ENCODE data around the gene KIF21B.
A peak's percentile ranks its signal among the peaks of the same experiment; 100 is the strongest.

KIF21B gene

GRCh38 chr1:200974711-200975110 is 48.8 kb downstream of the KIF21B start:
- no peak for FAIRE-seq
- TF ChIP-seq POLR2AphosphoS5 (IDR thresholded peaks at IDR 0.05; ENCODE audit: low read depth, low read length) (no peak), POLR2A (IDR thresholded peaks at IDR 0.05; ENCODE audit: low read depth, low read length) (no peak), TAF1 (IDR thresholded peaks at IDR 0.05; ENCODE audit: borderline replicate concordance, low read depth, low read length) (no peak)
- no peak for DNase-seq (ENCODE audit: insufficient read length)

GRCh38 chr1:200973937-200974657 is 49.4 kb downstream of the KIF21B start:
- no peak for FAIRE-seq

GRCh38 chr1:200972985-200973742 is 50.4 kb downstream of the KIF21B start:
- DNase-seq (ENCODE audit: insufficient read length) (no peak), FAIRE-seq (no peak)
- no peak for TF ChIP-seq TAF1 (IDR thresholded peaks at IDR 0.05; ENCODE audit: borderline replicate concordance, low read depth, low read length)
- TF ChIP-seq POLR2AphosphoS5 (IDR thresholded peaks at IDR 0.05; ENCODE audit: low read depth, low read length), result no peak
- TF ChIP-seq POLR2A (IDR thresholded peaks at IDR 0.05; ENCODE audit: low read depth, low read length), result no peak

More at GRCh38 chr1:200973937-200974657, 49.4 kb downstream of the KIF21B start:
- DNase-seq (ENCODE audit: insufficient read length), result no peak
- TF ChIP-seq TAF1 (IDR thresholded peaks at IDR 0.05; ENCODE audit: borderline replicate concordance, low read depth, low read length) (no peak), POLR2AphosphoS5 (IDR thresholded peaks at IDR 0.05; ENCODE audit: low read depth, low read length) (no peak), POLR2A (IDR thresholded peaks at IDR 0.05; ENCODE audit: low read depth, low read length) (no peak)

GRCh38 chr1:200971955-200972711 is 51.4 kb downstream of the KIF21B start:
- DNase-seq (ENCODE audit: insufficient read length), result peak; percentile 72
- peak; percentile 92 for FAIRE-seq
- no peak for TF ChIP-seq POLR2AphosphoS5 (IDR thresholded peaks at IDR 0.05; ENCODE audit: low read depth, low read length)
- TF ChIP-seq TAF1 (IDR thresholded peaks at IDR 0.05; ENCODE audit: borderline replicate concordance, low read depth, low read length), result no peak
- no peak for TF ChIP-seq POLR2A (IDR thresholded peaks at IDR 0.05; ENCODE audit: low read depth, low read length)

- no peak for TF ChIP-seq TAF1 (IDR thresholded peaks at IDR 0.05; ENCODE audit: borderline replicate concordance, low read depth, low read length)
- no peak for TF ChIP-seq POLR2AphosphoS5 (IDR thresholded peaks at IDR 0.05; ENCODE audit: low read depth, low read length)
- TF ChIP-seq POLR2A (IDR thresholded peaks at IDR 0.05; ENCODE audit: low read depth, low read length), result no peak
- no peak for FAIRE-seq
- no peak for DNase-seq (ENCODE audit: insufficient read length)
Measured at GRCh38 chr1:200971428-200971903, 52.0 kb downstream of the KIF21B start.

- no peak for FAIRE-seq
- no peak for TF ChIP-seq TAF1 (IDR thresholded peaks at IDR 0.05; ENCODE audit: borderline replicate concordance, low read depth, low read length)
- no peak for TF ChIP-seq POLR2AphosphoS5 (IDR thresholded peaks at IDR 0.05; ENCODE audit: low read depth, low read length)
- no peak for TF ChIP-seq POLR2A (IDR thresholded peaks at IDR 0.05; ENCODE audit: low read depth, low read length)
- DNase-seq (ENCODE audit: insufficient read length), result no peak
Measured at GRCh38 chr1:200970771-200971427, 52.6 kb downstream of the KIF21B start.

- FAIRE-seq (peak; percentile 94), DNase-seq (ENCODE audit: insufficient read length) (peak; percentile 68)
- TF ChIP-seq TAF1 (IDR thresholded peaks at IDR 0.05; ENCODE audit: borderline replicate concordance, low read depth, low read length), result no peak
- no peak for TF ChIP-seq POLR2AphosphoS5 (IDR thresholded peaks at IDR 0.05; ENCODE audit: low read depth, low read length)
- TF ChIP-seq POLR2A (IDR thresholded peaks at IDR 0.05; ENCODE audit: low read depth, low read length), result no peak
Measured at GRCh38 chr1:200969726-200970561, 53.6 kb downstream of the KIF21B start.

GRCh38 chr1:200968469-200969410 is 54.8 kb downstream of the KIF21B start:
- FAIRE-seq (no peak), DNase-seq (ENCODE audit: insufficient read length) (no peak)
- TF ChIP-seq POLR2A (IDR thresholded peaks at IDR 0.05; ENCODE audit: low read depth, low read length) (no peak), POLR2AphosphoS5 (IDR thresholded peaks at IDR 0.05; ENCODE audit: low read depth, low read length) (no peak), TAF1 (IDR thresholded peaks at IDR 0.05; ENCODE audit: borderline replicate concordance, low read depth, low read length) (no peak)
